ENCODE data around the gene ATP10A.
A peak's percentile ranks its signal among the peaks of the same experiment; 100 is the strongest.

The ATP10A gene

DNA sequence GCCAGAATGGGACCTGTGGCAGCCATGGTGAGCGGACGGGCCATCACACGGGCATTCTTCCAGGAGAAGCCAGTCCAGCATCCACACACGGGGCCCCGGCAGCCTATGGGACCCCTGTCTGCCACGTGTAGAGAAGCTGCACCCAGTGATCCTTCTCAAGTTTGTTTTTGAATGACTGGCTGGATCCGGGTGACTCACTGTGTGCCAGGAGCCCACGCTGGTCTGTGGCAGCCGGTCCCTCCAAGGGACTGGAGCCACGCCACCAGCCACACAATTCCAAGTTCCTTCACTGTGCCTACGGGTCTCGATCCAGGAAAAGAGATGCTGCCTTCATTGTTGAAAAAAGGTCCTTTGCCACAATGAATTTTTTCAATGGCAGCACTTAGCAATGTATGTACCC, 58.1 kb downstream of the ATP10A start:
- H3K9me3 ChIP-seq (ENCODE audit: low read length): no peaks in the 10 kb centered on the region
- H3K4me3 ChIP-seq (ENCODE audit: low read depth in 1 of 2, low read length in 2 of 2): no peak overlapping the region
- H3K36me3 ChIP-seq (ENCODE audit: insufficient read depth, low read length): no peaks in the 10 kb centered on the region
- no peaks in the 10 kb centered on the region for H3K4me1 ChIP-seq (ENCODE audit: insufficient read depth, low read length)
- H3K27me3 ChIP-seq (ENCODE audit: control insufficient read depth in 1 of 2, insufficient read depth in 2 of 2, low read length in 2 of 2): no peaks in the 10 kb centered on the region
- H3K27ac ChIP-seq (ENCODE audit: low read depth, low read length): no peak overlapping the region
- H3K9ac ChIP-seq (ENCODE audit: low read length): no peak overlapping the region

DNA sequence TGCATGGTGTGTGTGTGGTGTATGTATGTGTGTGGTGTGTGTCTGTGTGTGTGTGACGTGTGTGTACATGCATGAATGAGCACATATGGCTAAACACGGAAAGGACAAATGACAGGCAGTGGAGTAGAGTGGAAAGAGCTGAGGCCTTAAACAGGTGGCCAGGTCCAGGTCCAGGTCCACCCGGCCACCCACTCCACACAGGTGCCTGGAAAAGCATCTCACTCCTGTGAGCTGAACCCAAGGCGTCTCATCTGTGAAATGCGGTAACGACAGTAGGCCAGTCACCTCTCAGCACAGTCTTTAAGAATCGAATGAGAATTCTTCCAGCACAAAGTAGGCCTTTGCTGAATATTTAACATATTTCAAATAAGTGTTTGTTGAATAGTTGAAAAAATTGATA, 58.7 kb downstream of the ATP10A start:
- H3K36me3 ChIP-seq (ENCODE audit: insufficient read depth, low read length): no peaks in the 10 kb centered on the region
- H3K4me3 ChIP-seq (ENCODE audit: low read depth in 1 of 2, low read length in 2 of 2): no peak overlapping the region
- H3K9me3 ChIP-seq (ENCODE audit: low read length): no peaks in the 10 kb centered on the region
- no peaks in the 10 kb centered on the region for H3K4me1 ChIP-seq (ENCODE audit: insufficient read depth, low read length)
- H3K9ac ChIP-seq (ENCODE audit: low read length): no peak overlapping the region
- H3K27me3 ChIP-seq (ENCODE audit: control insufficient read depth in 1 of 2, insufficient read depth in 2 of 2, low read length in 2 of 2): no peaks in the 10 kb centered on the region
- H3K27ac ChIP-seq (ENCODE audit: low read depth, low read length): no peak overlapping the region

- no peak overlapping the region for H3K9ac ChIP-seq (ENCODE audit: low read length)
- H3K4me1 ChIP-seq (ENCODE audit: insufficient read depth, low read length): no peaks in the 10 kb centered on the region
- H3K27me3 ChIP-seq (ENCODE audit: control insufficient read depth in 1 of 2, insufficient read depth in 2 of 2, low read length in 2 of 2): no peaks in the 10 kb centered on the region
- H3K9me3 ChIP-seq (ENCODE audit: low read length): no peaks in the 10 kb centered on the region
- no peak overlapping the region for H3K4me3 ChIP-seq (ENCODE audit: low read depth in 1 of 2, low read length in 2 of 2)
- no peaks in the 10 kb centered on the region for H3K36me3 ChIP-seq (ENCODE audit: insufficient read depth, low read length)
- no peak overlapping the region for H3K27ac ChIP-seq (ENCODE audit: low read depth, low read length)
Measured at GRCh38 chr15:25803541-25803940, 59.6 kb downstream of the ATP10A start.

DNA sequence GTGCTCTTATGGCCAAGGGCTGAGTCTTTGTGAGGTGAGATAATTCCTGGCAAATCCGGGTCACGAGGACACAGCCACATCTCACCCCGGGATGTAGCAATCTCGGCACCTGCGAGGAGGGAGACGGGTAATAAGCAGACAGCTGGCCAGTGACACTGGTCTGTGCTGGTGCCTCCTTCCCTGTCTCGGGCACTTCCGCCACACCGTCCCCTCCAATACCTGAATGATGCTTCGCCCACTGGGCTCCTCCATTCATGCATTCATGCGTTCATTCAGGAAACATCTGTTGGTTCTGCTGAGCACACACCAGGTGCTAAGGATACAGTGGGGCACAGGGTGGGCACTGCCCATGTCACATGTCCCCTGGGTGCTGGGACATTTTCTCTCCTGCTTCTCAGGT, 60.1 kb downstream of the ATP10A start:
- no peak overlapping the region for H3K9ac ChIP-seq (ENCODE audit: low read length)
- H3K4me3 ChIP-seq (ENCODE audit: low read depth in 1 of 2, low read length in 2 of 2): no peak overlapping the region
- H3K9me3 ChIP-seq (ENCODE audit: low read length): no peaks in the 10 kb centered on the region
- H3K27ac ChIP-seq (ENCODE audit: low read depth, low read length): no peak overlapping the region
- H3K27me3 ChIP-seq (ENCODE audit: control insufficient read depth in 1 of 2, insufficient read depth in 2 of 2, low read length in 2 of 2): no peaks in the 10 kb centered on the region
- H3K4me1 ChIP-seq (ENCODE audit: insufficient read depth, low read length): peaks cover 3% of the 10 kb centered on the region
- H3K36me3 ChIP-seq (ENCODE audit: insufficient read depth, low read length): no peaks in the 10 kb centered on the region

- Histone ChIP-seq H3K4me3 (ENCODE audit: low read depth in 1 of 2, low read length in 2 of 2) (no peak overlapping the region), H3K4me1 (ENCODE audit: insufficient read depth, low read length) (peaks cover 10% of the 10 kb centered on the region), H3K9ac (ENCODE audit: low read length) (no peak overlapping the region), H3K36me3 (ENCODE audit: insufficient read depth, low read length) (no peaks in the 10 kb centered on the region), H3K9me3 (ENCODE audit: low read length) (no peaks in the 10 kb centered on the region), H3K27me3 (ENCODE audit: control insufficient read depth in 1 of 2, insufficient read depth in 2 of 2, low read length in 2 of 2) (no peaks in the 10 kb centered on the region), H3K27ac (ENCODE audit: low read depth, low read length) (no peak overlapping the region)
Measured at GRCh38 chr15:25802285-25802830, 60.8 kb downstream of the ATP10A start.

GRCh38 chr15:25801586-25802284, 61.4 kb downstream of the ATP10A start:
- Histone ChIP-seq H3K9me3 (ENCODE audit: low read length) (no peaks in the 10 kb centered on the region), H3K36me3 (ENCODE audit: insufficient read depth, low read length) (no peaks in the 10 kb centered on the region), H3K4me1 (ENCODE audit: insufficient read depth, low read length) (peaks cover 10% of the 10 kb centered on the region), H3K27me3 (ENCODE audit: control insufficient read depth in 1 of 2, insufficient read depth in 2 of 2, low read length in 2 of 2) (no peaks in the 10 kb centered on the region), H3K9ac (ENCODE audit: low read length) (no peak overlapping the region), H3K27ac (ENCODE audit: low read depth, low read length) (no peak overlapping the region), H3K4me3 (ENCODE audit: low read depth in 1 of 2, low read length in 2 of 2) (no peak overlapping the region)

DNA sequence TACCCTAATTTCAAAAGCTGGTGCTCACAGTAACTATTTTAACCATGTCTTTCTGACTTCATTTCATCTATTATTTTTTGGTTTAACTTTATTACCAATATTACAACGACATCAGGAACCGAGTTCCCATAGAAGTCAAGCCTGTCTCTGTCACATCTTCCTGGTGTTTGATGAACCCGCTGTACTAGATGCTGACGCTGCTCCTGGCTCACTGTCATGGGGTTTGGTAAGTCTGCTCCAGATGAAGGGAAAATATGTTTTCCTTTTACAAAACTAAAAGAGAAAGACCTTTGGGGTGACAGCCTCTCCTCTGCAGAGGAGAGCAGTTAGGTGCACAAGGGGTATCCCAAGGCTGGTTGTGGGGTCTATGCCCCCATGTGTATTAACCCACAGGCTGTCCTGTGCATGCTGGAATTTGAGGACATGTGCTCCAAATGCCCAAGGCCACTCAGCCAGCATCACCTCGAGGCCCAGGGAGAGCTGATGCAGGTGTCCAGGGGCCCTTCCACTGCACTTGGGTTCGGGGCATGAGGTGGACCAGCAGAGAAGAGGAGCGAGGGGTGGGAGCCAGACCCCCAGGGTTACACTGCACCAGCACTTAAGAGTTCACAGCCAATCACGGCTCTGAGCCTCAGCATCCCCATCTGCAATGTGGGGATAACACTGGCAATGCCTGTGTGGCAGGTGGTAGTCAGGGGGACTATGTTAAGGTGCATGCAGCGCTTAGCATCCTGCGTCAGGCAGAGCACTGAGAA, 62.2 kb downstream of the ATP10A start:
- Histone ChIP-seq H3K9me3 (ENCODE audit: low read length) (no peaks in the 10 kb centered on the region), H3K36me3 (ENCODE audit: insufficient read depth, low read length) (no peaks in the 10 kb centered on the region), H3K27me3 (ENCODE audit: control insufficient read depth in 1 of 2, insufficient read depth in 2 of 2, low read length in 2 of 2) (no peaks in the 10 kb centered on the region), H3K9ac (ENCODE audit: low read length) (no peak overlapping the region), H3K27ac (ENCODE audit: low read depth, low read length) (no peak overlapping the region), H3K4me3 (ENCODE audit: low read depth in 1 of 2, low read length in 2 of 2) (no peak overlapping the region), H3K4me1 (ENCODE audit: insufficient read depth, low read length) (peaks cover 10% of the 10 kb centered on the region)

DNA sequence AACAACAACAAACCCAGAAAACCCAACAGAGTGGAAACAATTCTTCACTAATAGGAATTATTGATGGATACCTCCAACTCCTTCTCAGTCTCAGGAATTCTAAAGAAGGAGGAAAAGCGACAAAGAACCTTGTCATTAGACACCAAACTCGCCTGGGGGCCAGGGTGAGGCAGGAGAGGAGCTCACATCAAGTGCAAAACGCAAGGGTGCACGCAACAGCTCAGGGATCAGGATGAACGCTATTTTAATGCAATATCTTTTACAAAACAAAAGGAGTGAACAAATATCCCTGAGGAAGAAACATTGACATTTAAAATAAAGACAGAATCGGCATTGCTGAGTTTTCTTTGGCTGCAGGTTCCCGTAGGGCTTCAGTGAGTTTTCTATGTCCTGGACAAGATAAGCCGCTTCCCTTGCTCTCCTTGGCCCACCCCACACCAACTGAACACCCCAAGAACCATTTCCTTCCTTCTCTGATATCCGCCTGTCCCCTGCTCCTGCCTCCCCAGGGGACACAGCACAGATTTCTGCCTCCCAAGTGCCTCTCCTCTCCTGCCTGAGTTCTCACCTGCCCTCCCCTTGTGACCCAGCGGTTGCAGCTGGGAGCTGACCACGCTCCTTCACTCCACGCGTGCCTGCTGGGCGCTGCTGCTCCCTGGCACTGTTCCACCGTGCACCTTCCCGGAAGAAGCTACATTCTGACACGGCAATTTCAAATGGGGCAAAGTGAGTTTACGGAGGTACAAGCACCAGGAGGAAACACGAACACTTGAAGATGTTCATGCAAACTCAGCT, 63.0 kb downstream of the ATP10A start:
- Histone ChIP-seq H3K4me3 (ENCODE audit: low read depth in 1 of 2, low read length in 2 of 2) (no peak overlapping the region), H3K9ac (ENCODE audit: low read length) (no peak overlapping the region), H3K9me3 (ENCODE audit: low read length) (no peaks in the 10 kb centered on the region), H3K36me3 (ENCODE audit: insufficient read depth, low read length) (no peaks in the 10 kb centered on the region), H3K27ac (ENCODE audit: low read depth, low read length) (no peak overlapping the region), H3K27me3 (ENCODE audit: control insufficient read depth in 1 of 2, insufficient read depth in 2 of 2, low read length in 2 of 2) (no peaks in the 10 kb centered on the region), H3K4me1 (ENCODE audit: insufficient read depth, low read length) (peaks cover 10% of the 10 kb centered on the region)

DNA sequence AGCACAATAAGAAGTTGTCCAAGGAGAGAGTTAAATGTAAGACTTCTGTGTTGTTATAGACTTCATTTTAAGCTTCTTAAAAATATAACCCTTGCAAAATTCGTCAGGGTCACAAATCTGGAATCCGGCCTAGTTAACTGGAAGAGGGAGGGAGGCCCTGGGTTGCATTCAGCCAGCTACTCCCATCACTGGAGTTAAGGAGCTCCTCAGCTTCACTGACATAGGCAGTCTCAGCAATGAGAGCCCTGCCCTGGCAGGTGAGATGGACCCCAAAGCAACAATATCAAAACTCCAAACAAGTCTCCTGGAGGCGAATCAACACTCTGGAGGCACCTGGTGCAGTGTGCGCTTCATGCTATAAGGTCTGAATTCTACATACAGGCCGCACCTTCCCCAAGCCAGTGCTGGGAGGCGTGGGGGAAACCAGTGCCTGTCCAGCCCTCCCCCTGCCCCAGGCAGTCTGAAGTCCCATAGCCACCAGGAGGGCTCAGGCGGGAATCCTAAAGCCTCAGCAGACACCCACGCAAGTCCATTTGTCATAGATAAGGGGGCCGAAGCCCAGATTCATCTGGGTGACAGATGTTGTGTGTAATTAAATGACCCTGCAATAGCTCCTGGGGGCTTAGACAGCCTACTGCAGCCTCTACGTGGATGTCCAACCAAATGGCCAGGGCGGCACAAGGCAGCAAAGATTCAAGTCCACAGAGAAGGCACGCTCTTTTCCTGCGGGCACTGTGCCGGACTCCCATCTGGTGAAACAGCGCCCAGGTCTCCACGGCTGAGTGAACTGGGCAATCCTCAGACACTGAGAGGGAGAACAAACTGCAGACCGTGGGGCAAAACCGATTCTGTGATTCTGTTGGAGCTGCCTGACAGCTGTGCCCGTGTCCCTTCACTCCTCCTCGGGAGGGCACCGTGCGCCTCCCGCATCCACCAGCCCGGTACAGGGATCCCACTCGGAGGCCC, 64.9 kb downstream of the ATP10A start:
- no peaks in the 10 kb centered on the region for H3K36me3 ChIP-seq (ENCODE audit: insufficient read depth, low read length)
- no peak overlapping the region for H3K4me3 ChIP-seq (ENCODE audit: low read depth in 1 of 2, low read length in 2 of 2)
- no peaks in the 10 kb centered on the region for H3K9me3 ChIP-seq (ENCODE audit: low read length)
- H3K9ac ChIP-seq (ENCODE audit: low read length): no peak overlapping the region
- H3K27me3 ChIP-seq (ENCODE audit: control insufficient read depth in 1 of 2, insufficient read depth in 2 of 2, low read length in 2 of 2): no peaks in the 10 kb centered on the region
- peaks cover 10% of the 10 kb centered on the region for H3K4me1 ChIP-seq (ENCODE audit: insufficient read depth, low read length)
- H3K27ac ChIP-seq (ENCODE audit: low read depth, low read length): peak overlapping the region; percentile 7

GRCh38 chr15:25797511-25797935, 65.6 kb downstream of the ATP10A start:
- Histone ChIP-seq H3K4me3 (ENCODE audit: low read depth in 1 of 2, low read length in 2 of 2) (no peak overlapping the region), H3K9ac (ENCODE audit: low read length) (no peak overlapping the region), H3K27me3 (ENCODE audit: control insufficient read depth in 1 of 2, insufficient read depth in 2 of 2, low read length in 2 of 2) (no peaks in the 10 kb centered on the region), H3K27ac (ENCODE audit: low read depth, low read length) (no peak overlapping the region), H3K36me3 (ENCODE audit: insufficient read depth, low read length) (no peaks in the 10 kb centered on the region), H3K9me3 (ENCODE audit: low read length) (no peaks in the 10 kb centered on the region), H3K4me1 (ENCODE audit: insufficient read depth, low read length) (peaks cover 10% of the 10 kb centered on the region)

All from muscle layer of colon (tissue), 2 donors.